ENCODE measurements around the gene SORCS2. TPM values are rescaled to one million over a fixed set of nuclear protein-coding genes. Genes with fewer than 3 reads are reported as not detected.

SORCS2 gene
- total and polyA plus RNA-seq, 2 of the 8 experiments (the other 6 are each of a cell fraction or from before 2014, with no cell fraction given): 0.36 to 1.8 TPM

DNA sequence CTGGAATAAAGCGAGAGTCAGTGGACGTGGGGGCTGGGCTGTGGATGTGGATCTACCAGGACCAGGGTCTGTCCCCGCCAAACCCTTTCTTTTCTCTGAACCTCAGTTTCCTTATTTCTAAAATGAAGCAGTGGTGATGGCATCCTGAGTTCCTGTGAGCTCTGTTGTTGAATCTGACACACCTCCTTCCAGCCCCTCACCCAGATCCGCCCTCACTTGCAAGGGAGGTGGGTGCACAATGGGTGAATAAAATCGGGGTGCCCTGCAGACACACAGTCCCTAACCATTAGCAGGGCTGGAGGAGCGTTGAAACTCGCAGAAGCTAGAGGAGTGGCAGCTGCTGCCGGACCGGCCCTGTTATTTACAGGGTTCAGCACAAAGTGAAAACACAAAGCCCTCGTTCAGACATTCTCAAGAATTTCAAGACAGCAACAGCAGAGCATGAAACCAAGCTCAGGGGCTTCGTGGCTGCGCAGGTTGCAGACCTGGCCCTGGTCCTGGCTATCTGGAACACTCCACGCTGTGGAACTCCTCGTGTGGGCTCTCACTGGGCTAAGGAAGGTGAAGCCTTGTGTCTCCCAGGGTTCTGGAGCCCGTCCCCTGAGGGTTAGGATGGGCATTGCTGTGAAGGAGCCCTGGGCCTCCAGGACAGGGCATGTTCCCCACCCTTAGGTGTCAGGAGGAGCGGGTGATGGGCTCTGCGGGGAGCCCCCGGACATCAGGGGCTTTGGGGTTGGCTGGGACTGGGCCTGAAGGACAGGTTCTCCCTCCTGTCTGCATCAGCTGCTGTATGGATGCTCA, 199.5 kb downstream of the SORCS2 start:
- no peaks in the 10 kb centered on the region for H3K9me3 ChIP-seq (ENCODE audit: insufficient read depth in 2 of 2, low read depth in 1 of 2, low read length in 1 of 2)
- H2BK120ac ChIP-seq (replicated peaks; ENCODE audit: low read depth, low read length): no peak overlapping the region
- H3K27ac ChIP-seq (ENCODE audit: low read depth, low read length): no peak overlapping the region
- no peak overlapping the region for H2BK5ac ChIP-seq (ENCODE audit: low read depth, low read length)
- H2AFZ ChIP-seq (ENCODE audit: low read length): no peak overlapping the region
- peak overlapping the region; percentile 45; the same call in 1 of the 2 replicates for H4K8ac ChIP-seq (ENCODE audit: extremely low read depth, insufficient read depth, low read length)
- H4K20me1 ChIP-seq (replicated peaks in 1 of 2; ENCODE audit: control insufficient read depth in 1 of 2, insufficient read depth in 2 of 2, low read length in 2 of 2): peaks cover 0 to 4% of the 10 kb centered on the region in 2 experiments
- POLR2A ChIA-PET (ENCODE audit: partially characterized antibody): no interaction called here
- no peak overlapping the region for H3K9ac ChIP-seq (replicated peaks in 1 of 4; ENCODE audit: extremely low read depth in 1 of 4, low read depth in 3 of 4, low read length in 3 of 4)
- 90% methylated on average over 18 of the region's 18 CpGs; no CpG with 5 or more reads in 1 of the 2 experiments for WGBS, 2 experiments (ENCODE audit: extremely low coverage in 1 of 2, insufficient coverage in 1 of 2, insufficient read length in 1 of 2, insufficient replicate concordance in 2 of 2, low coverage in 1 of 2, low lambda C conversion rate in 2 of 2, missing lambda C conversion rate in 1 of 2)
- no peak overlapping the region for H4K5ac ChIP-seq (ENCODE audit: insufficient read length, low read depth, low read length)
- no peak overlapping the region for H2BK20ac ChIP-seq (ENCODE audit: low read length)
- no peaks in the 10 kb centered on the region for H3K27me3 ChIP-seq (replicated peaks in 1 of 4; ENCODE audit: control insufficient read depth in 3 of 4, extremely low read depth in 1 of 4, insufficient read depth in 3 of 4, low read length in 3 of 4)
- H3K4ac ChIP-seq (replicated peaks; ENCODE audit: insufficient read length, low read depth, low read length): no peak overlapping the region
- no peaks in the 10 kb centered on the region for H3K79me2 ChIP-seq (ENCODE audit: control insufficient read depth in 1 of 2, insufficient read depth in 2 of 2, low read length in 2 of 2)
- H3K4me1 ChIP-seq (replicated peaks in 1 of 4; ENCODE audit: control insufficient read depth in 3 of 4, insufficient read depth in 4 of 4, low read length in 3 of 4): no peaks in the 10 kb centered on the region
- CTCF ChIA-PET (ENCODE audit: partially characterized antibody): interaction anchor here (0.7 to 1.2 kb wide), 2 partner anchors 11 to 69 kb away, joined by 3 to 4 read pairs; no protein-coding TSS in a partner anchor
- FAIRE-seq (no peak), DNase-seq (ENCODE audit: low read depth in 1 of 2, low spot score in 2 of 2) (peak in 1 of 2 experiments; percentile 40)
- H2BK12ac ChIP-seq (ENCODE audit: low read depth, low read length): no peak overlapping the region
- no peak overlapping the region for H2AK5ac ChIP-seq (ENCODE audit: low read depth, low read length)
- 0 out of 2 replicates have a peak, but pooled peaks cover 2% of the 10 kb centered on the region for H3K23me2 ChIP-seq (ENCODE audit: low read depth, low read length)
- H3K18ac ChIP-seq (ENCODE audit: extremely low read depth, low read length): no peak overlapping the region
- no peaks in the 10 kb centered on the region for H3K79me1 ChIP-seq (ENCODE audit: low read depth, low read length)
- H3K36me3 ChIP-seq (ENCODE audit: control insufficient read depth in 2 of 4, insufficient read depth in 4 of 4, low read length in 3 of 4): no peaks in the 10 kb centered on the region
- H3K56ac ChIP-seq (replicated peaks; ENCODE audit: insufficient read length, low read depth, low read length): no peak overlapping the region
- H2BK15ac ChIP-seq (ENCODE audit: low read length): no peak overlapping the region
- no peak overlapping the region for H4K91ac ChIP-seq (replicated peaks; ENCODE audit: insufficient read length, low read length)
- H3K4me2 ChIP-seq (ENCODE audit: insufficient read depth in 1 of 2, low read depth in 2 of 2, low read length in 2 of 2): no peak overlapping the region
- no peak overlapping the region for H3K23ac ChIP-seq (ENCODE audit: insufficient read length)
- no peak overlapping the region for H3K14ac ChIP-seq (ENCODE audit: insufficient read length)
- H3K4me3 ChIP-seq (ENCODE audit: extremely low read depth in 1 of 4, insufficient read depth in 2 of 4, low read depth in 3 of 4, low read length in 4 of 4): no peak overlapping the region
- TF ChIP-seq SIX5 (IDR thresholded peaks at IDR 0.05; ENCODE audit: low read depth, low read length) (no peak), GABPA (IDR thresholded peaks at IDR 0.05; ENCODE audit: borderline replicate concordance, insufficient read depth, low read length) (no peak), SIRT6 (IDR thresholded peaks at IDR 0.05; ENCODE audit: low read length) (no peak), EP300 (IDR thresholded peaks at IDR 0.05; ENCODE audit: borderline replicate concordance in 1 of 2, low read depth in 2 of 2, low read length in 2 of 2) (no peak), TAF1 (IDR thresholded peaks at IDR 0.05; ENCODE audit: low read depth, low read length) (no peak), KDM5A (IDR thresholded peaks at IDR 0.05; ENCODE audit: low read length) (no peak), SP2 (IDR thresholded peaks at IDR 0.05; ENCODE audit: low read length) (no peak), SP4 (IDR thresholded peaks at IDR 0.05; ENCODE audit: low read length) (no peak), ATF3 (IDR thresholded peaks at IDR 0.05; ENCODE audit: insufficient read depth, low read depth, low read length) (no peak), SRF (IDR thresholded peaks at IDR 0.05; ENCODE audit: low read depth, low read length) (no peak), KDM1A (IDR thresholded peaks at IDR 0.05; ENCODE audit: borderline replicate concordance, low read length) (no peak), TEAD4 (IDR thresholded peaks at IDR 0.05; ENCODE audit: low read depth, low read length) (no peak), SAP30 (IDR thresholded peaks at IDR 0.05; ENCODE audit: insufficient read depth, insufficient replicate concordance, low read length) (no peak)
